GM18499 (cell line): Measurements from ENCODE around the gene UBC.
"Not testable (repeated sequence)": the region's sequence is repeated elsewhere in the genome, so short reads cannot be mapped to it uniquely, and the experiment has no call there.

ENCODE experiments used
- ATAC-seq: cut with Tn5 transposase; IDR thresholded peaks from one replicate; pipeline ENCODE4 v1.9.1; 2021; ENCODE audit warnings: moderate number of reproducible peaks; ENCODE audit not compliant: insufficient read depth, unreplicated experiment

The UBC gene

GRCh38 chr12:124916374-124917134 is 2.1 kb upstream of the UBC start:
- no peak for ATAC-seq

GRCh38 chr12:124915239-124916236 is 1.1 kb upstream of the UBC start:
- no peak for ATAC-seq

GRCh38 chr12:124913474-124914391 is 717 bp downstream of the UBC start:
- no peak for ATAC-seq

GRCh38 chr12:124912529-124913287 is 1.7 kb downstream of the UBC start:
- ATAC-seq, result not testable (repeated sequence)

GRCh38 chr12:124911521-124911920 is 2.9 kb downstream of the UBC start:
- not testable (repeated sequence) for ATAC-seq

- ATAC-seq, result no peak
Observed at GRCh38 chr12:124910561-124911478, 3.6 kb downstream of the UBC start.

GRCh38 chr12:124909831-124910560 is 4.5 kb downstream of the UBC start:
- ATAC-seq, result no peak

- peak; percentile 41 for ATAC-seq
Observed at GRCh38 chr12:124906606-124907261, 7.7 kb downstream of the UBC start.

- no peak for ATAC-seq
Observed at GRCh38 chr12:124904306-124905098, 9.9 kb downstream of the UBC start.

- ATAC-seq, result no peak
Observed at GRCh38 chr12:124902916-124903315, 11.5 kb downstream of the UBC start.

- ATAC-seq, result no peak
Observed at GRCh38 chr12:124901003-124901402, 13.4 kb downstream of the UBC start.

- not testable (repeated sequence) for ATAC-seq
Observed at GRCh38 chr12:124900345-124900795, 14.1 kb downstream of the UBC start.

- ATAC-seq, result no peak
Observed at GRCh38 chr12:124898923-124899294, 15.5 kb downstream of the UBC start.

- ATAC-seq, result no peak
Observed at GRCh38 chr12:124898200-124898922, 16.1 kb downstream of the UBC start.

GRCh38 chr12:124896461-124896860 is 18.0 kb downstream of the UBC start:
- ATAC-seq, result no peak
